Measurements from ENCODE around the gene SLK. TPM values are rescaled to one million over a fixed set of nuclear protein-coding genes. Genes with fewer than 3 reads are reported as not detected.

Gene SLK
- polyA plus RNA-seq, 6 donors from 2014 or later: 2.3 to 6.8 (median 4.2) TPM

- ATAC-seq (ENCODE audit: low read depth in 2 of 2) (no peak), DNase-seq (no peak)
- Mint-ChIP-seq H3K27me3 (peaks cover under 1 to 11% (median 5%) of the 10 kb centered on the region in 3 donors), H3K27ac (no peak overlapping the region), H3K4me1 (no peaks in the 10 kb centered on the region), H3K36me3 (no peaks in the 10 kb centered on the region), H3K4me3 (no peak overlapping the region), H3K9me3 (no peaks in the 10 kb centered on the region)
Observed at GRCh38 chr10:104043185-104043830, 76.4 kb downstream of the SLK start.

DNA sequence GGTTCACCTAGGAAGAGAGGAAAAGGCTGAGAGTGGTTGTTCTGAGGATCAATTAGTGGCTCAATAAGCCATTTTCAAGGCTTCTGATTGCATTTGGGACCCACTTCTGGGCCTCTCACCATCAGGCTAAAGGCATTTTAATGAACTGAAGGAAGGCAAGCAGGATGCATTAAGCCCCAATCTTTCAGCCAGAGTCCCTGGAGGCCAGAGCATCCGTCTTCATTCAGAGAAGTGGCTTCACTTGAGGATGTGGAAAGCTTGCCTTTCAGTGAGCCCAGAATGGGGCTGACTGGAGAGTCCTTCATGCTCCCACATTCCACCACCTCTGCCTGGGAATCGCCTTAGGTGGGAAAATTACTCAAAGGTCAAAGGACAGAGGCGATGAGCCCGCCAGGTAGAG lies 76.9 kb downstream of the SLK start:
- no peaks in the 10 kb centered on the region for H3K4me1 Mint-ChIP-seq
- no peak for ATAC-seq (ENCODE audit: low read depth in 2 of 2)
- DNase-seq: no peak
- H3K9me3 Mint-ChIP-seq: no peaks in the 10 kb centered on the region
- H3K4me3 Mint-ChIP-seq: no peak overlapping the region
- no peak overlapping the region for H3K27ac Mint-ChIP-seq
- H3K27me3 Mint-ChIP-seq: peaks cover 5 to 16% (median 5%) of the 10 kb centered on the region in 3 donors
- H3K36me3 Mint-ChIP-seq: no peaks in the 10 kb centered on the region

DNA sequence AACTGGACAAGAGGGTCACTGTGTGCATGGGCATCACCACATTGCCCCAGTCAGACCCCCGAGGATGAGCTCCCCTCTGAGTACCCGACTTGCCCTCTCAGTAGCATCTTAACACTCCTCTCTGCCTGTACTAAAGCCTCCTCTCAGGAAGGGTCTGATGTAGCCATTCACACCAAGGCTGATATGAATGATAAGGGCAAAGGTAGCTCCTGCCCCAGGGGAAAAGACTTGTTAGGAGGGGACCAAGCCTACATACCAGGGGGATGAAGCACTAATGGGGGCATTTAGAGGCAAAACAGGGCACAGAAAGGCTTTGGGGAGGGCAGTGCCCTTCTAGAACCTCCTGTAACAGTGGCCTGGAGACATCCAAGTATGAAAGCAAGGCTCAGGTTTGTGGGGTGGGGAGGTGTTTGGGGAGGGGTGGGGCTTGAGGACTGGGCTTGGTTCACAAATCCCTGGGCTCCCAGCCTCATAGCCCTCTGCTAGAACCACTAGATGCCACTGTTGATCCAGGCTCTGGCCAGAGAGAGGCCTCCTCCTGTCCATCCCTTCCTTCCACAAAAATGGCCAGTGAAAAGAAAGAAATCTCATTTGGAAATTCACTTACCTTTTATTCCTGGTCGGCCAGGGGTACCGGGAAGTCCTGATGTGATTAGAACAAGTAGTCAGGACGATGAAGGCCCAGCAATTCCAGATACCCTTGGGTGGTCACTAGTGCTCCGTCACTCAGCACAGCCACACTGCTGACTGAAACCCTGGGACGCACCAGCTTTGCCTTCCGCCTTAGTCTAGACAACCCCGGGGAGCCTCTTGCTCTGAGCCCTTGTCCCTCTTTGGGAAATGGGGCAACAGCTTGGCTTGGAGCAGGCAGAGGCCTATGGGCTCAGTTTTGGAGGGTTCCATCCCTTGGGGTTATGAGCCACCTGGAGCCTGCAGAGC lies 78.5 kb downstream of the SLK start:
- no peak for DNase-seq
- H3K9me3 Mint-ChIP-seq: no peaks in the 10 kb centered on the region
- no peak for ATAC-seq (ENCODE audit: low read depth in 2 of 2)

DNA sequence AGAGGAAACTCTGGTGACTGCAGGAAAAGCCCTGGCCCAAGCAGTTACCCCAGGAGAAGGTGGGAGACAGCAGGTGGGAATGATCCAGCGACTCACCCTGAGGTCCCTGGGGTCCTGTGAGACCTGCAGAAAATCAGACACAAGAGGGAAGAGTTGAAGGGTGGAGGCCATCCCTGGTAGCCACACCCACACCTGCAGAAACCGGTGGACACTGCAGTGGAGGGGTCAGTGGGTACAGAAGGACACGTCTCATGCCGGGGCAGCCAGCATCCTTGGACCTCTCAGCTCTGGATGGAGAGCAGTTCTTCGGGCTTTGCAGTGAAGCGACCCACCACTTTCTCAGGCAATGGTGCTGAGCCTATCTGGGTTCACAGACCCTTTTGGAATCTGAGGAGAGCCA lies 79.7 kb downstream of the SLK start:
- DNase-seq: no peak
- no peak for ATAC-seq (ENCODE audit: low read depth in 2 of 2)
- Mint-ChIP-seq H3K4me3 (no peak overlapping the region), H3K27ac (peak overlapping the region in 1 of 6 donors; percentile 47), H3K27me3 (peaks cover 5 to 16% (median 5%) of the 10 kb centered on the region in 3 donors), H3K9me3 (no peaks in the 10 kb centered on the region), H3K4me1 (no peaks in the 10 kb centered on the region), H3K36me3 (no peaks in the 10 kb centered on the region)

More for the DNA sequence above, 78.5 kb downstream of the SLK start:
- Mint-ChIP-seq H3K36me3 (no peaks in the 10 kb centered on the region), H3K27me3 (peaks cover 5 to 16% (median 5%) of the 10 kb centered on the region in 3 donors), H3K4me3 (no peak overlapping the region), H3K27ac (no peak overlapping the region), H3K4me1 (no peaks in the 10 kb centered on the region)

DNA sequence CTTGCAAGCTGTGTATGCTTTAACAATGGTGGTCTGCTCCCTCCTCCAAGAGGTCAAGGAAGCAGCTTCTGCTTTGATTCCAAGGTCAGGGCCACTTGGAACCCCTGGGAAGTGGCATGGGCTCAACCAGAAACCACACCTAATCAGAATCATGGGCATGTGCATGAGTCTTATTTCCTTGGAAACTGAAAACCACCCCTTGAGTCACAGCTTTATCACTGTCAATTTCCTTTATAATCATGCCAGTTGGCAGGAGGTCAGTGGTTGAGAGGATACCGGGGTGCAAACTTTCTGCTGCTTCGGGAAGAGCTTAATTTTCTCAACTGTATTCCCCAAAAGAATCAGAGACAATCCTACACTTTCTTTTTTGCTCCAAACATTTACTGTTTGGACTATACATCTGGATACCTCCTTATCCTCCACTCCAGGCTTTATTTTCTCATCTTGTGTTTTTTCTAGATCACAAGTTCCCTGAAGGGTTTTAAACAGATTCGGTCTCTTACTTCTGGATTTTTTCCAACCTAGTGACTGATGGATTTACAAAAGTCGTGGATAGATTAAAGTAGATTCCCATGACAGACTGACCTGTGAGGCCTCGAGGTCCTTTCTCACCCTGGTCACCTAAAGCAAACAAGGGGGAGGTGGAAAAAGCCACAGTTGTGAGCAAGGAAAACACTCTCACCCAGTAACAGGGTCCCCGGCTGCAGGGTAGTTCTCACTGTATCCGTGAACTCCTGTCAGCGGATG lies 82.7 kb downstream of the SLK start:
- Mint-ChIP-seq H3K27me3 (peaks cover 0 to 9% (median 5%) of the 10 kb centered on the region in 3 donors), H3K36me3 (no peaks in the 10 kb centered on the region), H3K9me3 (no peaks in the 10 kb centered on the region), H3K27ac (no peak overlapping the region), H3K4me3 (no peak overlapping the region), H3K4me1 (no peaks in the 10 kb centered on the region)
- ATAC-seq (ENCODE audit: low read depth in 2 of 2) (no peak), DNase-seq (no peak)

- H3K36me3 Mint-ChIP-seq: no peaks in the 10 kb centered on the region
- H3K27me3 Mint-ChIP-seq: peaks cover 0 to 9% (median 5%) of the 10 kb centered on the region in 3 donors
- DNase-seq: no peak
- H3K27ac Mint-ChIP-seq: peak overlapping the region in 2 of 6 donors; percentile 32 to 66
- no peak for ATAC-seq (ENCODE audit: low read depth in 2 of 2)
- H3K9me3 Mint-ChIP-seq: no peaks in the 10 kb centered on the region
- no peaks in the 10 kb centered on the region for H3K4me1 Mint-ChIP-seq
- no peak overlapping the region for H3K4me3 Mint-ChIP-seq
Observed at GRCh38 chr10:104052431-104052830, 85.5 kb downstream of the SLK start.

DNA sequence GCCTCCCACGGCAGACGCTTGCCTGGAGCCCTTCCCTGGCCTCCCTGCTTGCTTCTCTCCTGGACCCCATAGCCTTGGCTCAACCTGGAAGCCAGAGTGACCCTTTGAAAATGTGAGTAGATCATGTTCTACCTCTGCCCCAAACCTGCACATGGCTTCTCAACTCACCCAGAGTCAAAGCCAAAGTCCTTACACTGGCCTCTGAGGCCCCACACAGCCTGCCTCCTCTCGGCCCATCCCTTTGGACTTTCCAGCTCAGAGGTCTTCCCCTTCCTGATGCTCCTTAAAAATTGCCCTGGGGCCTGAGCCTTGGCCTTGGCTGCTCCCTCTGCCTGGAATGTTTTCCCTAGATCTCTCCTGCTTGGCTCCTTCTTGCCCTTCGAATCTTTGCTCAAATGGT lies 86.3 kb downstream of the SLK start:
- no peaks in the 10 kb centered on the region for H3K36me3 Mint-ChIP-seq
- peaks cover 0 to 6% (median 5%) of the 10 kb centered on the region in 3 donors for H3K27me3 Mint-ChIP-seq
- DNase-seq (no peak), ATAC-seq (ENCODE audit: low read depth in 2 of 2) (no peak)
- H3K4me3 Mint-ChIP-seq: no peak overlapping the region
- no peaks in the 10 kb centered on the region for H3K4me1 Mint-ChIP-seq
- H3K9me3 Mint-ChIP-seq: no peaks in the 10 kb centered on the region
- H3K27ac Mint-ChIP-seq: peak overlapping the region in 1 of 6 donors; percentile 82

- Mint-ChIP-seq H3K4me3 (no peak overlapping the region), H3K4me1 (no peaks in the 10 kb centered on the region), H3K27me3 (no peaks in the 10 kb centered on the region), H3K27ac (peak overlapping the region in 1 of 6 donors; percentile 52), H3K36me3 (no peaks in the 10 kb centered on the region), H3K9me3 (no peaks in the 10 kb centered on the region)
- DNase-seq (no peak), ATAC-seq (ENCODE audit: low read depth in 2 of 2) (no peak)
Observed at GRCh38 chr10:104054430-104054829, 87.5 kb downstream of the SLK start.

DNA sequence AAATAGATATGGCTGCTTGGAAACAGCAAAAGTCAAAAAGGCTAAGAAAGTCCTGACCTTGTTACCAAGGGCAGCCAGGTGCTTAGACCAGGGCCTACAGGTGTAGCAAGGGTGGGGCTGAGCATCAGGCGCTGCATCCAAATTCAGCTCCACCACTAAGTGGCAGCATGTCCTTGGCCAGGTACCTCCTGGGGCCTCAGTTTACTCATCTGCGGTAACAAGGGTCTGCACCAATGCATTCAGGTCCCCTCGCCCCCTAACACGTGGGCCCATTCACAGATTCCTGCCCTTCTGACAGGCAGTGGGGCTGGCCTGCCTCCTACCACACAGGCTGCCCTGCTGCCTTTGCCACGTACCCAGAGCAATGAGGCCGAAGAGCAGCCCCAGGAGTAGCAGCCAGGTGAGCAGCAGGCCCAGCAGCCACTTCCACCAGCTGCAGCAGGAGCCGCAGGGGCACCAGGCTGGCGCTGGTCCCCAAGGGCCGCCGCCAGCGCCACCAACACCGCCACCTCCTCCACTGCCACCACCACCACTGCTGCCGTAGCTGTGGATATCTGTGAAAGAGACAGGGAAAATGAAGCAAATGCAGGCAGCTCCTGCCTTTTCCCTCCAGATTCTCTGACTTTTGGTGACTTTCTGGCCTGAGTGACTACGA lies 89.8 kb downstream of the SLK start:
- Mint-ChIP-seq H3K9me3 (no peaks in the 10 kb centered on the region), H3K27ac (no peak overlapping the region)

GRCh38 chr10:104057717-104058116 lies 90.8 kb downstream of the SLK start:
- no peak overlapping the region for H3K27ac Mint-ChIP-seq
- ATAC-seq (ENCODE audit: low read depth in 2 of 2): no peak
- DNase-seq: no peak
- H3K4me1 Mint-ChIP-seq: no peaks in the 10 kb centered on the region
- H3K4me3 Mint-ChIP-seq: no peak overlapping the region
- no peaks in the 10 kb centered on the region for H3K36me3 Mint-ChIP-seq
- no peaks in the 10 kb centered on the region for H3K9me3 Mint-ChIP-seq
- H3K27me3 Mint-ChIP-seq: no peaks in the 10 kb centered on the region

More for the DNA sequence above, 89.8 kb downstream of the SLK start:
- Mint-ChIP-seq H3K27me3 (no peaks in the 10 kb centered on the region), H3K36me3 (no peaks in the 10 kb centered on the region), H3K4me1 (no peaks in the 10 kb centered on the region), H3K4me3 (no peak overlapping the region)
- no peak for ATAC-seq (ENCODE audit: low read depth in 2 of 2)
- DNase-seq: no peak

DNA sequence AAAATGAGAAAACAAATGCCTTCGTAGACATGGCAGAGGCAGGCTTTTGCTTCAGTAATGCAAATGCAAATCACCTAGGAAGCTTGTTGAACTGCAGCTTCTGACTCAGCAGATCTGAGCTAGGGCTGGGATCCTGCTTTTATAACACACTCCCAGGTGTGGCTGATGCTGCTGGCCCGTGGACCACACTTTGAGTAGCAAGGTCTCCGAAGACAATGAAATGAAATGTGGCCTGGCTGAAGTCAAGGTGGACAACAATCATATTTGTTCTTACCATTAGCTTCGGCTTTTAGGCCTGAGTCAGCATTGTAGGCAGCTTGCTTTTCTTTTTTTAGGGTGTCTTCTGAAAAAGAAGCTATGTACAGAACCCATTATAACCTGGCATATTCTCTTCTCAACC lies 92.4 kb downstream of the SLK start:
- ATAC-seq (ENCODE audit: low read depth in 2 of 2) (no peak), DNase-seq (no peak)
- Mint-ChIP-seq H3K27ac (no peak overlapping the region), H3K27me3 (no peaks in the 10 kb centered on the region), H3K36me3 (no peaks in the 10 kb centered on the region), H3K9me3 (no peaks in the 10 kb centered on the region), H3K4me1 (no peaks in the 10 kb centered on the region), H3K4me3 (no peak overlapping the region)

GRCh38 chr10:104061196-104061595 lies 94.3 kb downstream of the SLK start:
- Mint-ChIP-seq H3K9me3 (no peaks in the 10 kb centered on the region), H3K4me1 (no peaks in the 10 kb centered on the region), H3K36me3 (no peaks in the 10 kb centered on the region), H3K27me3 (peaks cover 0 to 9% (median 0%) of the 10 kb centered on the region in 3 donors), H3K4me3 (no peak overlapping the region), H3K27ac (no peak overlapping the region)
- ATAC-seq (ENCODE audit: low read depth in 2 of 2) (no peak), DNase-seq (no peak)

DNA sequence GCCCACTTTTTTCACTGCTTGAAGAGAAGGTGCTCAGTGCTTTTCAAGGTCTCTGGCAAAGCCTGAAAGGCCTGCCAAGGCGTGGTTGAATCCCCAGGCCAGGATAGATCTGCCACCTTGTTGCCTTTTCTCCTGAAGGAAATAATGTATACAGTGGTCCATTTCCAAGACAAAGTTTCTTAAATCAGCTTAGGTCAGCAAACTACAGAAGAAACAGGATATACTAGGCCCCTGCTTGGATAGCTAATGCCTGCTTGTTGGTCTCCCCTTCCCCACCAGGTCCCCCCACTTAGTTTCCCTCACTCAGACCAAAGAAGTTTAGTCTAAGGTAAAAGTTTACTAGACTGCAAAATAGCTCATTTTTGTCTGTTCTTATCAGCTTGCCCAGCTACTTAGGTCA lies 98.8 kb downstream of the SLK start:
- H3K4me3 Mint-ChIP-seq: no peak overlapping the region
- ATAC-seq (ENCODE audit: low read depth in 2 of 2): no peak
- no peaks in the 10 kb centered on the region for H3K4me1 Mint-ChIP-seq
- H3K9me3 Mint-ChIP-seq: no peaks in the 10 kb centered on the region
- no peak overlapping the region for H3K27ac Mint-ChIP-seq
- H3K27me3 Mint-ChIP-seq: peaks cover 0 to 9% (median 5%) of the 10 kb centered on the region in 3 donors
- no peak for DNase-seq
- H3K36me3 Mint-ChIP-seq: no peaks in the 10 kb centered on the region

All from naive B cell (primary cell).